ENCODE measurements around the gene TMEM190.

TMEM190 gene

DNA sequence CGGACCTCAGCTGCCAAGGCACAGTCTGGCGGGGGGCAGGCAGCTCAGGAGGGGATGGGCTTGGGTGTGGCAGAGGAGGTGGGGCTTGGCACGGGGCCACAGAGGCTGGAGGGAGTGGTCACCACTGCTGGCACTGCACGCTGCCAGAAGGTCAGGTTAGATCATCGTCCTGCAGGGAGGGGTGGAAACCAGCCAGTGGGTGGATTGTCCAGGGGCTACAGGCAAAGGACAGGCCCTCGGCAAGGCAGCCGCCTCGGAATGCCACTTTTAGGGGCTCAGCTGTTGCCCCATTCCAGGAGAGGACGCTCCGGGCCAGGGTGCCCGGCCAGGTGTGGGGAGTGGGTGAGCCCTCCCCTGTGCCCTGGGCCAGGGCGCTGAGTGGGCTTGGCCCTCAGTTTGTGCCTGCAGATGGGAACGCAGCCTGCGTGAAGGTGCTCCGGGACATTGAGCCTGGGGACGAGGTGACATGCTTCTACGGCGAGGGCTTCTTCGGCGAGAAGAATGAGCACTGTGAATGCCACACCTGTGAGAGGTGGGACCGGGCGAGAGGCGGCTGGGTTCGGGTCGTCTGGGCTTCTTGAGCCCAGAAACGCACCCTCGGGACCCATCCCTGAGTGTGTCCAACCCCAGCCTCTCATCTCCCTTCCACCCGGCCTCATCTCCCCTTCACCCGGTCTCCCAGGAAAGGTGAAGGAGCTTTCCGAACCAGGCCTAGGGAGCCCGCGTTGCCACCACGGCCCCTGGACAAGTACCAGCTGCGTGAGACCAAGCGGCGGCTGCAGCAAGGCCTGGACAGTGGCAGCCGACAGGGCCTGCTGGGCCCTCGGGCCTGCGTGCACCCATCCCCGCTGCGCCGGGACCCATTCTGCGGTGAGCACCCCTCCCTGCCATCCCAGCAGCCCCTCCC is 30.6 kb upstream of the TMEM190 start:
- no peaks in the 10 kb centered on the region for H3K9me3 ChIP-seq (ENCODE audit: control insufficient read depth, insufficient read depth, low read length)
- peaks cover 33% of the 10 kb centered on the region; the same call in 1 of the 2 replicates for H3K4me1 ChIP-seq (ENCODE audit: insufficient read depth, low read length)
- peaks cover 9% of the 10 kb centered on the region; the same call in 1 of the 2 replicates for H3K36me3 ChIP-seq (ENCODE audit: insufficient read depth, low read length)
- no peak overlapping the region for H3K9ac ChIP-seq (ENCODE audit: low read depth, low read length)

DNA sequence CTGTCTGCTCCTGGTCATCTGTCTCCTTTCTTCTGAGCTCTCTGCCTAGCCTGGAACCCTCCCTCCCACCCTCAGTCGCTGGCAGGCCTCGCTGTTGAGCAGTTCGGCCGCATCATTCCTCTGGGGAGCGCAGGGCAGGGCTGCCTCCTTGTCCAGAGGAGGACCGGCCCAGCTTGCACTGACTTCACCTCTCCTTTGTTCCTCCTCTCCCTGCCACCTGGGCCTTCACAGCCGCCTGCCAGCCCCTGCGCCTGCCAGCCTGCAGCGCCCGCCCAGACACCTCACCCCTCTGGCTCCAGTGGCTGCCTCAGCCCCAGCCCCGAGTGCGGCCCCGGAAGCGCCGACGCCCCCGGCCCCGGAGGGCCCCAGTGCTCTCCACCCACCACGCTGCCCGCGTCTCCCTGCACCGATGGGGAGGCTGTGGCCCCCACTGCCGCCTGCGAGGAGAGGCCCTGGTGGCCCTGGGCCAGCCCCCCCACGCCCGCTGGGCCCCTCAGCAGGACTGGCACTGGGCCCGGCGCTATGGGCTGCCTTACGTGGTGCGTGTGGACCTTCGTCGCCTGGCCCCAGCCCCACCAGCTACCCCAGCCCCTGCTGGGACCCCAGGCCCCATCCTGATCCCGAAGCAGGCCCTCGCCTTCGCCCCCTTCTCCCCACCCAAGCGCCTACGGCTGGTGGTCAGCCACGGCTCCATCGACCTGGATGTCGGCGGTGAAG is 29.7 kb upstream of the TMEM190 start:
- Histone ChIP-seq H3K36me3 (ENCODE audit: insufficient read depth, low read length) (peaks cover 9% of the 10 kb centered on the region; the same call in 1 of the 2 replicates), H3K4me1 (ENCODE audit: insufficient read depth, low read length) (peaks cover 29% of the 10 kb centered on the region; the same call in 1 of the 2 replicates), H3K9ac (ENCODE audit: low read depth, low read length) (no peak overlapping the region), H3K9me3 (ENCODE audit: control insufficient read depth, insufficient read depth, low read length) (no peaks in the 10 kb centered on the region)

GRCh38 chr19:55347442-55348009 is 29.1 kb upstream of the TMEM190 start:
- Histone ChIP-seq H3K9ac (ENCODE audit: low read depth, low read length) (no peak overlapping the region), H3K4me1 (ENCODE audit: insufficient read depth, low read length) (peaks cover 29% of the 10 kb centered on the region; the same call in 1 of the 2 replicates), H3K9me3 (ENCODE audit: control insufficient read depth, insufficient read depth, low read length) (no peaks in the 10 kb centered on the region), H3K36me3 (ENCODE audit: insufficient read depth, low read length) (peaks cover 9% of the 10 kb centered on the region; the same call in 1 of the 2 replicates)

- Histone ChIP-seq H3K9me3 (ENCODE audit: control insufficient read depth, insufficient read depth, low read length) (no peaks in the 10 kb centered on the region), H3K9ac (ENCODE audit: low read depth, low read length) (0 out of 2 replicates have a peak overlapping the region, but pooled peaks have one; percentile 2), H3K36me3 (ENCODE audit: insufficient read depth, low read length) (peaks cover 7% of the 10 kb centered on the region; the same call in 1 of the 2 replicates), H3K4me1 (ENCODE audit: insufficient read depth, low read length) (peaks cover 36% of the 10 kb centered on the region; the same call in 1 of the 2 replicates)
These were observed 28.1 kb upstream of the TMEM190 start for GRCh38 chr19:55348317-55349034.

DNA sequence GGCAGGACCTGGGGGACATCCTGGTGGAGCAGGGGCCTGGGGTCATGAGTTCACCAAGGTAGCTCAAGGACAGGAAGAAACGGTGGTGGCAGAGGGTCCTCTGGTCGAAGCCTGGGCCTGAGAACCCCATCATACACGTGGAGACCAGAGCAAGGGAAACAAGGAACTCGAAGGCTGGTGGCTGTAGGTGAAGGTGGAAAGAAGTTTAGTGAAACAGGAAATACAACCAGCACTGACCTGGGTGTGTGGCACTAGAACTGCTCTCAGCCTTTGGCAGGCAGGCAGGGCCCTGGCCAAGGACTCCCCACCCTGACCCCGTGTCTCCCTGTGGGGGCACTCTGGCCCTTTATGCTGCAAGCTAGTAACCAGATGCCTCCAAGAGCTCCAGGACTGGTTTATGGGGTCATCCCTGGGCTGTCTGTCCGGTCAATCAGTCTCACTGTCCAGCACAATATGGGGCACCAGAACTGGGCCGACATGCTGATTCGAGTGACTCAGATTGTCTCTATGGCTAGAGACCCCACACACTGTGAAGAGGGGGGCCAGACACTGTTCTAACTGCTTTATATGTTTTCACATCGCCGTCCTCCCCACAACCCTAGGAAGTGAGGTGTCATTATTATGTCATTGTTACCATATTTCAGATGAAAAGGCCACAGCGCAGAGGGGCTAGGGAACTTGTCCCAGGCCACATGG is 25.9 kb upstream of the TMEM190 start:
- Histone ChIP-seq H3K9ac (ENCODE audit: low read depth, low read length) (no peak overlapping the region), H3K9me3 (ENCODE audit: control insufficient read depth, insufficient read depth, low read length) (no peaks in the 10 kb centered on the region), H3K4me1 (ENCODE audit: insufficient read depth, low read length) (peaks cover 30% of the 10 kb centered on the region; the same call in 1 of the 2 replicates), H3K36me3 (ENCODE audit: insufficient read depth, low read length) (no peaks in the 10 kb centered on the region)

DNA sequence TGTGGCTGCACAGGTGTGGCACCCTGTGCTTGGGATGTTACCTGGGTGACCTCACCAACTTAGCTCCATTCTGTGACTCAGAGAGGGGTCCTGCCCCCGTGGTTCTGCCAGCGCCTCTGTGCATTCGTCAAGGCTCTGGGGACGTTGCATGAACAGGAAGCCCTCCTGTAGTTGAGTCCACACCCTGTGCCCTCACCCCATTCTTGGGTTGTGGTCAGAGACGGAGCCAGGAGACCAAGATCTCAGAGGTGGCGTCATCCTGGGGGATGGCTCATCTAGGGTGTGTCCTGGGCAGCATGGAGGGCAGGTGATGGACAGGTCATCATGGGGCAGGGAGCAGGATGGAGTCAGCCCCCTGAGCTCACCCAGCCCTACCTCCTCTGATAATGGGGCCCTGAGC is 24.6 kb upstream of the TMEM190 start:
- H3K36me3 ChIP-seq (ENCODE audit: insufficient read depth, low read length): no peaks in the 10 kb centered on the region
- no peaks in the 10 kb centered on the region for H3K9me3 ChIP-seq (ENCODE audit: control insufficient read depth, insufficient read depth, low read length)
- H3K9ac ChIP-seq (ENCODE audit: low read depth, low read length): no peak overlapping the region
- H3K4me1 ChIP-seq (ENCODE audit: insufficient read depth, low read length): peaks cover 29% of the 10 kb centered on the region; the same call in 1 of the 2 replicates

GRCh38 chr19:55352549-55353145 is 24.0 kb upstream of the TMEM190 start:
- Histone ChIP-seq H3K36me3 (ENCODE audit: insufficient read depth, low read length) (no peaks in the 10 kb centered on the region), H3K9ac (ENCODE audit: low read depth, low read length) (no peak overlapping the region), H3K9me3 (ENCODE audit: control insufficient read depth, insufficient read depth, low read length) (no peaks in the 10 kb centered on the region), H3K4me1 (ENCODE audit: insufficient read depth, low read length) (peaks cover 29% of the 10 kb centered on the region; the same call in 1 of the 2 replicates)

DNA sequence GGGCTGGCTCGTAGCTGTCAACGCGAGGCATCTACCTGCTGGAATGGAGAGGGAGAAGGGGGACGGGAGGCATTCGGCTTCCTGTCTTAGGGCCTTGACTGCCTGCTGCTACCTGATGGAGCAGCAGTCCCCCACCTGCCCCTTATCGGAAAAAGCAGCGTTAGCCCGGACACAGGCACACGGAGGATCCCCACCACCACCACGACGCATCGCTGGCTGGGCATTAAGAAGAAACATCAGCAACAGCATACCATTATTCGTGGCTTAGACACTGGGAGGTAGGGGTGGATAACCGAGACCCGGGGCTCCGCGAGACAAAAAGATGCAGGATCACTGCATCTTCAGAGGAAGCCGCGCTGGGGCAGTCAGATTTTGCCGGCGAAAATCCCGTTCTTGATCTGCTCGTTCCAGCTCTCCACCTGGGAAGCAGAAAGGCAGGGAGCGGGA is 23.2 kb upstream of the TMEM190 start:
- peak overlapping the region; percentile 80 for H3K9ac ChIP-seq (ENCODE audit: low read depth, low read length)
- H3K36me3 ChIP-seq (ENCODE audit: insufficient read depth, low read length): no peaks in the 10 kb centered on the region
- H3K9me3 ChIP-seq (ENCODE audit: control insufficient read depth, insufficient read depth, low read length): no peaks in the 10 kb centered on the region
- H3K4me1 ChIP-seq (ENCODE audit: insufficient read depth, low read length): peaks cover 23% of the 10 kb centered on the region; the same call in 1 of the 2 replicates

- Histone ChIP-seq H3K9me3 (ENCODE audit: control insufficient read depth, insufficient read depth, low read length) (no peaks in the 10 kb centered on the region), H3K4me1 (ENCODE audit: insufficient read depth, low read length) (peaks cover 17% of the 10 kb centered on the region; the same call in 1 of the 2 replicates), H3K36me3 (ENCODE audit: insufficient read depth, low read length) (no peaks in the 10 kb centered on the region), H3K9ac (ENCODE audit: low read depth, low read length) (peak overlapping the region; percentile 80)
These were observed 22.6 kb upstream of the TMEM190 start for GRCh38 chr19:55353803-55354697.

GRCh38 chr19:55354698-55355212 is 21.9 kb upstream of the TMEM190 start, which contains the start of gene COX6B2:
Gene COX6B2, minus strand, starts transcription at chr19:55354719. Its CDS starts 198 bp downstream, at chr19:55354521.
- Histone ChIP-seq H3K4me1 (ENCODE audit: insufficient read depth, low read length) (peaks cover 12% of the 10 kb centered on the region; the same call in 1 of the 2 replicates), H3K9ac (ENCODE audit: low read depth, low read length) (peak within 1 kb of the TSS; percentile 80), H3K36me3 (ENCODE audit: insufficient read depth, low read length) (no peaks in the 10 kb centered on the region), H3K9me3 (ENCODE audit: control insufficient read depth, insufficient read depth, low read length) (no peaks in the 10 kb centered on the region)

- Histone ChIP-seq H3K9ac (ENCODE audit: low read depth, low read length) (peak overlapping the region; percentile 33; the same call in 1 of the 2 replicates), H3K9me3 (ENCODE audit: control insufficient read depth, insufficient read depth, low read length) (no peaks in the 10 kb centered on the region), H3K4me1 (ENCODE audit: insufficient read depth, low read length) (peaks cover 9% of the 10 kb centered on the region; the same call in 1 of the 2 replicates), H3K36me3 (ENCODE audit: insufficient read depth, low read length) (no peaks in the 10 kb centered on the region)
These were observed 21.3 kb upstream of the TMEM190 start for GRCh38 chr19:55355213-55355821.

Data from ES-I3 (cell line).